Adipocyte (in vitro differentiated cells): ENCODE data around the gene ZNF385A.

Experiments
- DNase-seq: peaks from one replicate; pipeline ENCODE4 v3.0.0-alpha.2; 2015; ENCODE audit warnings: low read depth
- H3K27me3 ChIP-seq: replicated peaks from 2 replicates; pipeline ENCODE4 v1.7.0; 2013; ENCODE audit warnings: mild to moderate bottlenecking, low read length, moderate library complexity; ENCODE audit not compliant: control insufficient read depth, insufficient read depth
- H3K36me3 ChIP-seq: 2 replicates; pipeline ENCODE4 v1.7.0; 2013; ENCODE audit warnings: low read length, mild to moderate bottlenecking, moderate library complexity; ENCODE audit not compliant: control insufficient read depth, insufficient read depth, severe bottlenecking
- H3K4me1 ChIP-seq: 2 replicates; pipeline ENCODE4 v1.7.0; 2013; ENCODE audit warnings: mild to moderate bottlenecking, low read length, moderate library complexity; ENCODE audit not compliant: control insufficient read depth, insufficient read depth
- H3K4me3 ChIP-seq: 2 replicates; pipeline ENCODE4 v1.7.0; 2013; ENCODE audit warnings: mild to moderate bottlenecking, low read length, moderate library complexity
- H3K9ac ChIP-seq: 2 replicates; pipeline ENCODE4 v1.7.0; 2013; ENCODE audit warnings: mild to moderate bottlenecking, low read length, moderate library complexity
- H3K9me3 ChIP-seq: 2 replicates; pipeline ENCODE4 v1.7.0; 2013; ENCODE audit warnings: mild to moderate bottlenecking, low read length, moderate library complexity; ENCODE audit not compliant: control insufficient read depth

ZNF385A gene

DNA sequence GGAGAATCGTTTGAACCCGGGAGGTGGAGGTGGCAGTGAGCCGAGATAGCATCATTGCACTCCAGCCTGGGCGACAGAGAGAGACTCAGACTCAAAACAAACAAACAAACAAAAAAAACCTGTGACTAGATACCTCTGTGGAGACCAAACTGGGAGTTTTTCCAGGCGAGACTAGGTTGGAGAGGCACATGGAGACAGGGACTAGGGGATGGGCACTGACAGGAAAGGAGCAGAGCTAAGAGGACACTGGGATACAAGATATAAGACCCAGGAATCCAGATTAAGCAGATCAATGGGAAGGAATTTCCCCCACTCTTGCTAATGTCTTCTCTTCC is 39.2 kb upstream of the ZNF385A start:
- DNase-seq = no peak
- Histone ChIP-seq H3K27me3 (no peaks in the 10 kb centered on the region), H3K36me3 (no peaks in the 10 kb centered on the region), H3K4me1 (peaks cover 65% of the 10 kb centered on the region), H3K9ac (no peak overlapping the region), H3K9me3 (no peaks in the 10 kb centered on the region), H3K4me3 (no peak overlapping the region)

DNA sequence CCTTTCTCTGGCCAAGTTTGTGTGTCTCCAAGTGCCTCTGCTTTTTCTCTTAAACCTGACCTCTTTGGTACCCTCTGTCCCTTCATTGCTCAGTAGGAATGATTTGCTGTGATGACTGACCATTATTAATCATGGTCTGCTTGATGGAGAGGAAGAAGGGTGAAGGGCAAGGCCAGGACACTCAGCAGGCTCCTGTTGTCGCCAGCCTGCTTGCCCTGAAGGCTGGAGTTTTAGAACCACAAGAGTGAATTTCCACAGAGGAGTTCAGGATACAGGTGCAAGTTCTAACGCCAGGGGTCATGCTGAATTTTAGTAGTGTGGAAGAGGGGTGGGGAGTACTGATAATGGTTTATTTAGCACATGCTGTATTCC is 37.3 kb upstream of the ZNF385A start:
- H3K9ac ChIP-seq = peak overlapping the region; percentile 57
- H3K4me1 ChIP-seq = peaks cover 57% of the 10 kb centered on the region
- no peaks in the 10 kb centered on the region for H3K9me3 ChIP-seq
- no peaks in the 10 kb centered on the region for H3K36me3 ChIP-seq
- no peaks in the 10 kb centered on the region for H3K27me3 ChIP-seq
- no peak for DNase-seq
- no peak overlapping the region for H3K4me3 ChIP-seq

DNA sequence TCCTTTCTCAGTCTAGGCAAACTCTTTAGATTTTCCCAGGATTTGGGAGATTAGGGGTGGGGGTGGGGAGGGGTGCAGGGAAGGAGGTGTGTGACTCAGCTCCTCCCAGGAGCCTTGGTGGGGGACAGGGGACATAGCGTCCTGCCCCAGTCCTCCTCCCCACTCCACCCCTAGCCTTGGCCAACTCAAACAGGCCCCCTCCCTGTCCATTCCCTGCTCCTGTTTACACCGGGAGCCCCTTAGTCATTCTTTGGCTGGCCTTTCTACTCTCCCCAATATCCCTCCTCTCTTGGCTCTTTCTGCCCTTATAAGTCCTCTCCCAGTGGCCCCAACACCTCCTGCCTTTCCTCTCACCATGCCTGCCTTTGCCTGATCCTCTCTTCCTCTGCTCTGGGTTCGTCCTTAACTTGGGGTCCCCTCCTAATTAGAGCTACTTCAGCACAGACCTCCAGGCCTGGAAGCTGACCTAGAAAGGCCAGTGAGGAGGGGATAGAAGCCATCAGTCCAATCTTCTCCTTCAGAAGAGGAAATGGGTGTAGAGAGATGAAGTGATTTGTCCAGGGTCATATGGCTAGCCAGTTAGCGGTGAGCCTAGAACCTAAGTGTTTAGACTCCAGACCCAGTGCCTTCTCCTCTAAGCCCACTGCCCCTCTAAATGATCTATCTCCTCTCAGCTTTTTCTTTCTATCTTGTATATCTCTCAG is 36.8 kb upstream of the ZNF385A start:
- Histone ChIP-seq H3K36me3 (no peaks in the 10 kb centered on the region), H3K9ac (peak overlapping the region; percentile 57), H3K27me3 (no peaks in the 10 kb centered on the region), H3K9me3 (no peaks in the 10 kb centered on the region), H3K4me3 (peak overlapping the region; percentile 94), H3K4me1 (peaks cover 59% of the 10 kb centered on the region)
- no peak for DNase-seq

DNA sequence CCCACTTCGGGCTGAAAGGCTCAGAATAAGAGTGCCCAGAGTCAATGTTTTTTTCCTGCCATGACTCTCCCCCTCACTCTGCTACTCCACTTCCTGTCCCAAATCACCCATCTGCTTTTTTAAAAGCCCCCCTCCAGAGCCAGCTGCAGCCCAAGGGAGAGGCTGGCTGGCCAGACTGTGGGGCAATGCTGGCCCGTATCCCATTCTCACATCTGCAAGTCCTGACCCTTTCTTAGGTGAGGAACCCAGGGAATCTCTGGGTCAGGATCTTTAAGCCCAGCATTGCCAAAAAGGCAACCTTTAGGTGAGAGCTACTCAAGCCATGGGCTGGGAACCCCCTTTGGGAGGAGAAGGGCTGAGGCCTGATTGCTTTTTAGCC is 36.2 kb upstream of the ZNF385A start:
- peak overlapping the region; percentile 94 for H3K4me3 ChIP-seq
- no peaks in the 10 kb centered on the region for H3K27me3 ChIP-seq
- DNase-seq = no peak
- peak overlapping the region; percentile 71 for H3K9ac ChIP-seq
- no peaks in the 10 kb centered on the region for H3K9me3 ChIP-seq
- peaks cover 61% of the 10 kb centered on the region for H3K4me1 ChIP-seq
- no peaks in the 10 kb centered on the region for H3K36me3 ChIP-seq

DNA sequence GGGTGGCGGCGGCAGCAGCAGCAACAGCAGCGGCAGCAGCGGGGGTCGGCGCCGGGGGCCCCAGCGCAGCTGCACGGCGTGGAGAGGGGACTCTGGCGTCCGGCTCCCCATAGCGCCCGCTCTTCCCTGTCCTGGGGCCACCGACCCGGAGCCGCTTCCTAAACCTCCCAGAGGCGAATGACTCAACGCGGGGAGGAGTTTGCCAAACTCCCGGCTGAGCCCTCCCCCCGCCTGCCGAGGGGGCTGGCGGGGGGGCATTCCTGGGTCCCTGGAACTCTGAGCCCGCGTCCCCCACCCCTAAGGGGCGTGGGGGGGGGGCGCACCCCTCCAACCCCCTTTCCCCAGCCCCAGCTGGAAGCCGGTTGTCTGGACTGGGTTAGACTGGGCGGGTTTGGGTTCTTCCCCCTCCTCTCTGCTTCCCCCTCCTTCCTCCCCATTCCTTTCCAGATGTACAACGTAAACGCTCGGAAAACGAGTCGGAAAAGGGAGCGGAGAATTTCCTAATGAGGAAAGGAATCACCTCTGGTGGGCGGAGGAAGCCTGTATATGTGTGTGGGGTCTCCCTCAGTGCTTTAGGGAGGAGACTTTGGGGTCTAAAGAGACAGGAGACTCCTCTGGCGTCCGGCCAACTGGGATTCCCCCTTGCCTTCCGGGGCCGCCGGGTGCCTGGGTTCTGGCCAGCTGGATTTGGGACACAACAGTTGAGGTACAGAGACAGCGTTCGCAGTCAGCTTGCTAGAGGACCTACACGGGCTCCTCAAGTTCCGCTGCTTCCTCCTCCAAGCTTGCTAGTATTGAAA is 34.8 kb upstream of the ZNF385A start, which contains the start of gene ITGA5:
Gene ITGA5, minus strand, starts transcription at position 179 of the 800 bp plus-strand sequence. Its CDS starts 68 bp downstream, at position 111.
- Histone ChIP-seq H3K27me3 (no peaks in the 10 kb centered on the region), H3K9me3 (no peaks in the 10 kb centered on the region), H3K4me1 (peaks cover 68% of the 10 kb centered on the region), H3K4me3 (peak within 1 kb of the TSS; percentile 94), H3K36me3 (no peaks in the 10 kb centered on the region), H3K9ac (peak within 1 kb of the TSS; percentile 89)
- peak; percentile 93 for DNase-seq

DNA sequence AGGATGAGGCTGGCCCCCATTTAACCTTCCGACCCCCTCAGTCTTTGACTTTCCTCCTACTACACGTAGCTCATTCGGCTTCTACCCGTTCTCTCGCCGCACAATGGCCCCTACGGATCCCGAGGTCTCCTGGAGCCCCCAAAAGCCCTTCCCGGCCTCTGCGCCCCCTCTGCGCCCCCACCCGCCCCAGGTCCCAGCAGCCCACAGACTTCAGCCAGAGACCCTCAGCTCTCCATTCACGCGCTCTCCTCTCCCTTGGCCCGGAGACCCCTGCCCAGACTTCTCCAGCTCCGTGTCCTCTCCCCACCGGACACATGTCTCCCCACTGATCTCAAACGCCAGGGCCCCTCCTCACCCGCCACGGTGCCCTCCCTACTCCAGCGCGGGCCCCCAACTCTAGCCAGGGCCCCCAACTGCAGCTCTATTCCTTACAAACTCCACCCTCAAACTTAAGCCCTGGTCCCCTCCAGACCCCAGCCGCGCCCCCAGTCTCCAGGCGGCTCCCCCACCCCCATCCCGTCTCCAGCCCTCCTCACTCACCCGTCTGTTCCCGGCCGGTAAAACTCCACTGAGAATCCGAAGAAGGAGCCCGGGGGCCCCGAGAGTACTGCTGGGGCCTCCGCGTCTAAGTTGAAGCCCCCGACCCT is 34.0 kb upstream of the ZNF385A start:
- Histone ChIP-seq H3K4me1 (peaks cover 69% of the 10 kb centered on the region), H3K9me3 (no peaks in the 10 kb centered on the region), H3K4me3 (peak overlapping the region; percentile 94), H3K36me3 (no peaks in the 10 kb centered on the region), H3K27me3 (no peaks in the 10 kb centered on the region), H3K9ac (peak overlapping the region; percentile 89)
- peak; percentile 47 for DNase-seq

DNA sequence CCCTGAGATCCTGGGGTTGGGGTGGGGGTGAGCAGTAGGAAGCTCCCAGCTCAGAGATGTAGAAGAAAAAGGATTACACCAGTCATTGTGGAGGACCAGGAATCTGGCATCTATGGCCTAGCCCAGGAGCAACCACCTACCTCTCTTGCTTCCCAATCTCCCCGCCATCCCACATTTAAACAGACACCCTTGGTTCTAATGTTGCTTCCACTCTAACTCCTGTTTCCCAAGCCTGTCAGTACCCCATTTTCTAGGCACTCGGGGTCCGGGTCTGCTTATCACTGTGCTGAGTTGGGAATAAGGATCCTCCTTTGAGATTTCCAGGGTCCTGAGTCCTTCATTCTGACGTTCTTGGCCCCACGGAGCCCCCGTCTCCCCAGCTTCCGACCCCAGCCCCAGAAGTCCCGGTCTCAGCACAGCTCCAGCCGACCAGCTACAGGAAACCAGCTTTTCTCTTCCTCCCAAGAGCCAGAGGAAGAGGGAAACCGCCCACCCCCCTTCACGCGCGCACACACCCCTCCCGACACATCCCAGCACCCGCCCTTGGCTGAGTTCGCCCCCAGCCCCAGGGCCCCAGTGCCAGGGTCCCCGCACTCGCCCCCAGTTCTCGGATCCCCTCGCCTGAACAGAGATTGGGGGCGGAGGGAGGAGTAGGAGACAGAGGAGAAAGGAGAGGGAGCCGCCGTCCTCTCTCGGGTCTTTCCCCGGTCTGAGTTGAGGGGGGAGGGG is 33.3 kb upstream of the ZNF385A start:
- H3K9ac ChIP-seq = peak overlapping the region; percentile 89
- peak; percentile 62 for DNase-seq
- no peaks in the 10 kb centered on the region for H3K36me3 ChIP-seq
- H3K4me3 ChIP-seq = peak overlapping the region; percentile 94
- H3K9me3 ChIP-seq = no peaks in the 10 kb centered on the region
- H3K4me1 ChIP-seq = peaks cover 69% of the 10 kb centered on the region
- no peaks in the 10 kb centered on the region for H3K27me3 ChIP-seq

DNA sequence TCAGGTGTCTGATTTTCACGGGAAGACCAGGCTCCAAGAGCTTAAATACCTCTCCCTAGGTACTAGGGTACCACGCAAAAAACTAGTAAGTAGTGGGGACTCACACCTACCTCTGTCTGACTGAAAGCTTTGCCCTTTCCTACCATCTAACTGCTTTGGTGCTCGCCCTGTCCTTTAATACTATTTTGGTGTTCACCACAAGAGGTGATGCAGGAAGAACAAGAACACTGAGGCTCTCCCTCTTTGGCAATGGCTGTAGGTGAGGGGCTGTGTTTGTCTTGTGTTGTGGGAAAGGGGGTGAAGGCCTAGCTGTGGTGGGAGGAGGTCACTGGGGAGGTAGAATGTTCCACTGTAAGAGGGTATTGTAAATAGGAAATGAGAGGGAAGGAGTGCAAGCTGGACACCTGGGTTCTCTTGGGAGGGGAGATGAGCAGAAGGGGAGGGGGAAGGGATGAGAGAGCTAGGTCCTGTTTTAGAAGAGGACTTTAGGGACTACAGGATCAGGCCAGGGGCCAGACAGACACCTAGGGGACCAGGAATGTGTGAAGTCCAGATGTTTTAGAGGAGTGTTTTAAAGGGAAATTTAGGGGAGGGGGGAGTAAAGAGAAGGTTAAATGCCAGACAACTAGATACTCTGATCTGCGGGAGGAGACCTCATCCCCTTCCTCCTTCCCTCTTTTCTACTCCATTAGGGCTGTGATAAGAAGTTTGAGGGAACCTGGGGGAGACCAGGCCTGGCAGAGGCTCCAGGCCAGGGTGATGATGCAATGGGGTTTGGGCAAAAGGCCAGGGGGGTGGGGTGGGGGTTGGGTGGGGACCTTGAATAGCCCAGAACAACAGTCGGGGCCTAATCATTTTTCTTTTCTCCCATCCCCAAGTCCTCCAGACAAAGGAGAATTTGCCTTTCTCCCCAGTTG is 32.4 kb upstream of the ZNF385A start:
- H3K9me3 ChIP-seq = no peaks in the 10 kb centered on the region
- H3K4me3 ChIP-seq = peak overlapping the region; percentile 94
- H3K27me3 ChIP-seq = no peaks in the 10 kb centered on the region
- peak overlapping the region; percentile 89 for H3K9ac ChIP-seq
- peak; percentile 55 for DNase-seq
- no peaks in the 10 kb centered on the region for H3K36me3 ChIP-seq
- H3K4me1 ChIP-seq = peaks cover 70% of the 10 kb centered on the region

DNA sequence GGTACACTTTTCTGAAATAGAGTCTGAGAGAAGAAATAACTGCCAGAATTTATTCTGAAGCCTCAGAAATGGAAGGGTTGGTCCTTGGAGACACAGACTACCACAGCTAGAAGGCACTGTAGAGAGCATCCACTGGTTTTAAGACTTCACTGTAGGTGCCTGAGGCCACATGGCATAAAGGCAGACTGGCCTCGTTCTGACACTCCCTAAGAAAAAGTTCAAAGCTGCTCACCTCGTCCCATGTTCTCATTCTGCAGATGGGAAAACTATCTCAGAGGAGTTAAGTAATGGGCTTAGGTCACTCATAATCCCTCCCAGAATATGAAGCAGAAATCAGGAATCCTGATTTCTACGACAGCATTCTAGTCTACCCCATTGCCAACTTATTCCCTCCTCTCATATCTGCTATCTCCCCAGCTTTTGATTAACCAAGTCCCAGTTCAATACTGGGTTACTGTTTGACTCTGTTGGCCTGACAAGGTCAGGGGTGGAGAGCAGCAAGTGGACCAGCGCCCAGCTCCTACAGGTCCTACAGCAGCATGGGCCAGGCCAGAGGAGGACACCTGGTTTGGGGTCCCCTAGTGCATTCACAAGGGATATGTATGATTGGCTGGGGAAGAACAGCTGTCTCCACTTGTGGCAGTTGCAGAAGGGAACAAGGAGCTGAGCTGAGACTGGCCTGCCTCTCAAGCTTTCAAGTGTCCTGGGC is 30.8 kb upstream of the ZNF385A start:
- no peak for DNase-seq
- Histone ChIP-seq H3K4me1 (peaks cover 68% of the 10 kb centered on the region), H3K9me3 (no peaks in the 10 kb centered on the region), H3K9ac (peak overlapping the region; percentile 20), H3K4me3 (peak overlapping the region; percentile 42), H3K36me3 (peaks cover 6% of the 10 kb centered on the region), H3K27me3 (no peaks in the 10 kb centered on the region)
